ENCODE data around the gene SPAG17.

GRCh38 chr1:118081387-118081786 is 103.6 kb downstream of the SPAG17 start:
- TF ChIP-seq CTCF (IDR thresholded peaks at IDR 0.05; ENCODE audit: insufficient read depth, low read length, poor library complexity, severe bottlenecking) (no peak), EZH2phosphoT487 (conservative IDR thresholded peaks at IDR 0.05; ENCODE audit: low read length) (no peak)
